ENCODE data around the gene NLN.
"Not testable (repeated sequence)": the region's sequence is repeated elsewhere in the genome, so short reads cannot be mapped to it uniquely, and the experiment has no call there.

NLN gene

DNA sequence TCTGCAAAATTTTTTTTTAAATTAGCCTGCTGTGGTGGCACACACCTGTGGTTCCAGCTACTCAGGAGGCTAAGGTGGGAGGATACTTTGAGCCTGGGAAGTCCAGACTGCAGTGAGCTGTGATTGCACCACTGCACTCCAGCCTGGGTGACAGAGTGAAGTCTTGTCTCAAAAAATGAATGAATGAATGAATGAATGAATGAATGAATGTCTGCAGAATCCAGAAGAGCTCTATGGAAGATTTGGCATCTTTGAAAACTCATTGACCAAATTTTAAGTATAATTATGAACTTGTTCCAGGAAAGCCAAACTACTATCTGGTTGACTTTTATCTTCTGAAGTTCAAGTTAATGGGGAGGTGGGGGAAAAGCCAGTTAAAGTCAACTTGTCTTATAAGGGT lies 110.1 kb downstream of the NLN start:
- DNase-seq (ENCODE audit: low read depth in 2 of 2), result no peak

DNA sequence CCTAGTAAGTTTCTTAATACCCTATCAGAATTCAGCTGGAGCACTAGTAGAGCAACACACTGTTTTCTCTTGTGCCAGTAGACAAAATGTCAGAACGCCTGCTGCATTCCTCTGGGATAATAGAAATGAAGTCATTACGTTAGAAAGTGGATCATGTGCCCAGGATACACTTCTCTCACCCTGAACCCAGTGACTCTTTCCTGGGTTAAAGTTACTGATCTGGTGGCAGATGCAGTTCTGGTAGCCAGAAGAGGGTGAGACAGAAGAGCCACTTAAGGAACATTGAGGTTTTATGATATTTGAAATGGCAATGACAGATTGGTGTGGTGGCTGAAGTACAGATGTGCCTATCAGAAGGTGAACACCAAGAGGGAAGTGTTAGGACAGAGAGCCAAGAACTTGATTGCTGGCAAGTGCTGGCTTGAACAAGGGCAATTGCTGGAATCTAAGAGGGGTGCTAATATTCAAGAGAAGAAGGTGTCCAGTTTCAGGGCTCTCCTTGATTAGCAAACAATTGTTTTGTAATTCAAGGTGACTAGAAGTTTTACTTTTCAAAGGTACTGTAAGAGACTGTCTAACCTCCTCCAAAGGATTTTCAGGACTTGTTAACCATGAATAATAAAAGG lies 110.7 kb downstream of the NLN start:
- DNase-seq (ENCODE audit: low read depth in 2 of 2), result no peak

DNA sequence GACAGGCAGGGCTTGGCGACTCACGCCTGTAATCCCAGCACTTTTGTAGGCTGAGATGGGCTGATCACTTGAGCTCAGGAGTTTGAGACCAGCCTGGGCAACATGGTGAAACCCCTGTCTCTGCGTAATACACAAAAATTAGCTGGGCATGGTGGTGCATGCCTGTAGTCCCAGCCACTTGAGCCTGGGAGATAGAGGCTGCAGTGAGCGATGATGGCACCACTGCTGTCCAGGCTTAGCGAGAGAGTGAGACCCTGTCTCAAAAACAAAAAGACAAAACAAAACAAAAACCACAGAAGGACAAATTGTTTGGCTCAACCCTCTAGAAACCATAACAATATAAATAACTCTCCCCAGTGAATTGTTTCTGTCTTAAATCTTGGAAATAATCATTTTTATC lies 111.8 kb downstream of the NLN start:
- DNase-seq (ENCODE audit: low read depth in 2 of 2), result no peak

DNA sequence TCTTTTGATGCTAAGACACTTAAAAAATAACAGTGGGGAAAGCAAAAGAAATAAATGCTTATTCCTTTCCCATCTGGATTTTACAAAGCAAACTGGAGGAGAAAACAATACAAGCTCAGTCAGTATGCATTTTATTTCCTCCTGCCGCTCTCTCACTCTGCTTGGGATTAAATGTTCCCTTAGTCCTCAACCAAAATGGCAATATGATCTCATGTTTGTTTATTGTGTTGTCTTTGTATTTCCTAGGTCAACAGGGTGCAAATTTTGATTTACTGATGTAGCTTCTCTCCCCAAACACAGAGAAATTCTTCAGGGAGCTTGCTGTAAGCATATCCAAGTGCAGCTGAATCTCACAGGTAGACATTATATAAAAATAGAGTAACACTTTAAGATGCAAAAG lies 112.3 kb downstream of the NLN start:
- DNase-seq (ENCODE audit: low read depth in 2 of 2), result no peak

DNA sequence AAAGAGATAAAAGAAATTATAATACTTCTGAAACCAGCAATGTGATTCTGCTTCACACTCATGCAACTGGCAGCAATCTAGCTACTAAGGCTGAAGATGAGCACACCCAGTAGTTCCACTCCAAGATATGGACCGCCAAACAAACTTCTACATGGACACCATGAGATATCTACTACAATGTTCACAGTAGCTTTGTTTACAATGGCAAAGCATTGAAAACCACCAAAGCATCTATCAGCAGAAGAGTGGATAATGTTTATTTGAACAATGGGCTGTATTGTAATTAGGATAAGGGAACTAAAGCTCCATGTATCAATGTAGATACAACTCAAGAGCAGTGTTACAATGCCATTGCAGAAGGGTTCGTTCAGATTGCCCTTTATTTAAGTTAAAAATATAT lies 113.2 kb downstream of the NLN start:
- DNase-seq (ENCODE audit: low read depth in 2 of 2), result no peak

DNA sequence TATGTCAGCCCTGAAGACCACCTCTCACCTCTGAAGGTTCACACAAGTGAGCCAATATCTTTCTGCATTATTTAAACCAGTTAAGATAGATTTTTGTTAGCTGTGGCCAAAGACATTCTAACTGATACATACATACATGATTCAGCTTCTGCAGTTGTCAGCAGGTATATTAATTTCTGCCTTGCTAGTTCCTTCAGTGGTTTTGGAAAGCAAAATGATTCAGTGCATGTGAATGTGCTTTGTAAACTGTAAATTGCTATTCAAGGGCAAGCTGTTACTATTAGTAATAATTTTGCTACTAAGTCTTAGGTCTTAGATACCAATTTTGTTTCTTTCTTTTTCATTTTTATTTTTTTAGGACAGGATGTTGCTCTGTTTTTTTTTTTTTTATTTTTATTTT lies 115.1 kb downstream of the NLN start:
- no peak for DNase-seq (ENCODE audit: low read depth in 2 of 2)

DNA sequence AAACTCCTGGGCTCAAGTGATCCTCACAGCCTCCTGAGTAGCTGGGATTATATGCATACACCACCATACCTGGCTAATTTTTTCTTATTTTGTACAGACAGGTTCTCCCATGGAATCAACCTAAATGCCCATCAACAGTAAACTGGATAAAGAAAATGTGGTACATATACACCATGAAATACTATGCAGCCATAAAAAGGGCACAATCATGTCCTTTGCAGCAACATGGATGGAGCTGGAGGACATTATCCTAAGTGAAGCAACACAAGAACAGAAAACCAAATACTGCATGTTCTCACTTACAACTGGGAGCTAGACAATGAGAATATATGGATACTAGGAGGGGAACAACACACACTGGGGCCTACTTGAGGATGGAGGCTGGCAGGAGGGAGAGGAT lies 117.2 kb downstream of the NLN start:
- not testable (repeated sequence) for DNase-seq (ENCODE audit: low read depth in 2 of 2)

DNA sequence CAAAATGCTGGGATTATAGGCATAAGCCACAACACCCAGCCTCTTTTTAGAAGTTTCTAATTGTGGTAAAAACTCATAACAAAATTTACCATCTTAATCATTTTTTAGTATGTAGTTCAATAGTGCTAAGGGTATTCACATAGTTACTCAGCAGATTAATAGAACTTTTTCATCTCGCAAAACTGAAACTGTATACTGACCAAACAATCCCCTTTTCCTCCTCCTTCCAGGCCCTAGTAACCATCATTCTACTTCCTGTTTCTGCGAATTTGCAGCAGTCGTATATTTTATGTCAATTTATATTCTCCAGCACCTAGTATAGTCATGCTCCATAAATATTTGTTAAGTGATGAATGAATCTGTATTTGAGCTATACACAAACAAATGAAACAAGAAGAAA lies 118.1 kb downstream of the NLN start:
- no peak for DNase-seq (ENCODE audit: low read depth in 2 of 2)

DNA sequence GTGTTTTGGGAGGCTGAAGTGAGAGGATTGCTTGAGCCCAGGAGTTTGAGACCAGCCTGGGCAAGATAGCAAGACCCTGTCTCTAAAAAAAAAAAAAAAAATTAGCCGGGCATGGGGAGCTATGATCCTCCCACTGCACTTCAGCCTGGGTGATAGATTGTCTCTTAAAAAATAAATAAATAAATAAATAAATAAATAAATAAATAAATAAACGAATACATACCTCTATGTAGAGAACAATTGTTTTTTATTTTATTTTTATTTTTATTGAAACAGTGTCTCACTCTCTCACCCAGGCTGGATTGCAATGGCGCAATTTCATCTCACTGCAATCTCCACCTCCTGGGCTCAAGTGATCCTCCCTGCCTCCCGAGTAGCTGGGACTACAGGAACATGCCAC lies 122.8 kb downstream of the NLN start:
- DNase-seq (ENCODE audit: low read depth in 2 of 2), result not testable (repeated sequence)

DNA sequence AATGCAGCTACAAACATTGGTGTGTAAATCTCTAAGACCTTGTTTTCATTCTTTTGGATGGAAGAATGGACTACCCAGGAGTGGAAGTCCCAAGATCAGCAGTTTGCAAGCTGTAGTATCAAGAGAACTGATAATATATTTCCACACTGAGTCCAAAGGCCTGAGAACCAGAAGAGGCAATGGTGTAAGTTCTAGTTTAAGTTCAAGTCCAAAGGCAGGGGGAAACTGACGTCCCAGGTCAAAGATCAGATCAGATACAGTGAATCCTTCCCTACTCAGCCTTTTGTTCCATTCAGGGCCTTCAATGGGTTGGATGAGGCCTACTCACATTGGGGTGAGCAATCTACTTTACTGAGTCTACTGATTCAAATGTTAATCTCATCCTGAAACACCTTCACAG lies 124.1 kb downstream of the NLN start:
- no peak for DNase-seq (ENCODE audit: low read depth in 2 of 2)

DNA sequence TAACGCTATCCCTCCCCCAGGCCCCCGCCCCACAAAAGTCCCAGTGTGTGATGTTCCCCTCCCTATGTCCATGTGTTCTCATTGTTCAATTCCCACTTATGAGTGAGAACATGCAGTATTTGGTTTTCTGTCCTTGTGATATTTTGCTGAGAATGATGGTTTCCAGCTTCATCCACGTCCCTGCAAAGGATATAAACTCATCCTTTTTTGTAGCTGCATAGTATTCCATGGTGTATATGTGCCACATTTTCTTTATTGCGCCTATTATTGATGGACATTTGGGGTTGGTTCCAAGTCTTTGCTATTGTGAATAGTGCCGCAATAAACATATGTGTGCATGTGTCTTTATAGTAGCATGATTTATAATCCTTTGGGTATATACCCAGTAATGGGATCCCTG lies 125.0 kb downstream of the NLN start:
- not testable (repeated sequence) for DNase-seq (ENCODE audit: low read depth in 2 of 2)

DNA sequence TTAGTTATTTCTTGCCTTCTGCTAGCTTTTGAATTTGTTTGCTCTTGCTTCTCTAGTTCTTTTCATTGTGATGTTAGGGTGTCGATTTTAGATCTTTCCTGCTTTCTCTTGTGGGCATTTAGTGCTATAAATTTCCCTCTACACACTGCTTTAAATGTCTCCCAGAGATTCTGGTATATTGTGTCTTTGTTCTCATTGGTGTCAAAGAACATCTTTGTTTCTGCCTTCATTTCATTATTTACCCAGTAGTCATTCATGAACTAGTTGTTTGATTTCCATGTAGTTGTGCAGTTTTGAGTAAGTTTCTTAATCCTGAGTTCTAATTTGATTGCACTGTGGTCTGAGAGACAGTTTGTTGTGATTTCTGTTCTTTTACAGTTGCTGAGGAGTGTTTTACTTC lies 127.9 kb downstream of the NLN start:
- DNase-seq (ENCODE audit: low read depth in 2 of 2), result not testable (repeated sequence)

DNA sequence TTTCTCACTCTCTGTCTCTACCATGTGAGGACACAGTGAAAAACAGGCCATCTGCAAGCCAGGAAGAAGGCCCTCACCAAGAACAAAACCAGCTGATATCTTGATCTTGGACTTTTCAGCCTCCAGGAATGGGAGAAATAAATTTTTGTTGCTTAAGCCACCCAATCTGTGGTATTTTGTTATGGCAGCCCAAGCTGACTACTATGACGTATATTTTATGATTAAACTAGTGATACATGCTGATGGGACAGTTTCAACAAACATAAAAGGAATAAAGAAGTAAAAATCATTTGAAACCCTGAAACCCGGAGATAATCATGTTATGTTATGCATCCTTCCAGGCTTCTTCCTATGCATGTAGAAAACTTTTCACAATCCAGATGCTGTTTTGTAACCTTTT lies 132.9 kb downstream of the NLN start:
- DNase-seq (ENCODE audit: low read depth in 2 of 2), result no peak

DNA sequence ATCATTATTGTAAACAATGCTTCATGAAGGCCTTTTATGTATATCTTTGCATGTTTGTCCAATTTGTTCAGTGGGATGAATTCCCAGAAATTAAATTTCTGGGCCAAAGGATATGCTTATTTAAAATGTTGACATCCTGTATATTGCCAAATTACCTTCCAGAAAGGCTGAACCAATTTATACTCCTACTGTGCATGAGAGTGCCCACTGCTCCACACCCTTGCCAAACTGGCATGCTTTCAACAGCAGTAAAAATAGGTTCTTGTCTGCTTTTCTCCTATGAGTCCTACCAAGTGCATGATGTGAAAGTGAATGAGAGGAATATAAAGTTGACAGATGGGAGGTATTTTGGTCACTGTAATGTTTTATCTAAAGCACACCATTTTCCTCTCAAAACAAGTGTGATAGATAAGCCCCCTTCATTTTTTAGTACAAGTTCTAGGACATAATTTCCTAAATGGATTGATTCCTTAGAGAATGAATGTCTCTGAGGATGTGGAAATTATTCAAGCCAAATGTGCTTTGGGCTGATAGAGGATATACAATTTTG lies 133.8 kb downstream of the NLN start:
- DNase-seq (ENCODE audit: low read depth in 2 of 2), result no peak

DNA sequence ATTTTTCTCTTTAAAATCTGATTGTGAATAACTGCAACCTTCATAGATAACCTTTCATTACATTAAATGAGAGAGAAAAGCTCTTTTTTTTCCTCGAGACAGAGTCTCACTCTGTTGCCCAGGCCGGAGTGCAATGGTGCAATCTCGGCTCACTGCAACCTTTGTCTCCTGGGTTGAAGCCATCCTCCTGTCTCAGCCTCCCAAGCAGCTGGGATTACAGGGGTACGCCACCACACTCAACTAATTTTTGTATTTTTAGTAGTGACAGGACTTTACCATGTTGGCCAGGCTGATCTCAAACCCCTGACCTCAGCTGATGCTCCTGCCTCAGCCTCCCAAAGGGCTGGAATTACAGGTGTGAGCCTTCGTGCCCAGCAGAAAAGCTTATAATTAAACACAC lies 134.5 kb downstream of the NLN start:
- no peak for DNase-seq (ENCODE audit: low read depth in 2 of 2)

DNA sequence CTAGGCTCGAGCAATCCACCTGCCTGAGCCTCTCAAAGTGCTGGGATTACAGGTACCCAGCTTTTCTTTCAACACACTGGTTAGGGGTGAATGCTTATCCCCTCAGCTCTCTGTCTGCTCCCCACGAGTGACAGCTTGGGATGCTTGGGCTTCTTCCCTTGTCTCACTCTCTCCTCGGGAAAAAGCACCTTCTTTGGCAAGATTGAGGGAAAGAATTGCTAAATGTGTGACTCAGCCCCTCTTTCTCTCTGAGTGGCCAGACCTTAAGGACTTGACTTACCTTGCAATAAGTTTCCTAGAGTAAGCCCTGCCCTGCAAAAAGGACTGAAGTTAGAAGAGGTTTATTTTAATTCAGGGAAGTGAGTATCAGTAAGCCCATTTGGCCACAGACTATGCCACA lies 136.3 kb downstream of the NLN start:
- DNase-seq (ENCODE audit: low read depth in 2 of 2), result no peak

DNA sequence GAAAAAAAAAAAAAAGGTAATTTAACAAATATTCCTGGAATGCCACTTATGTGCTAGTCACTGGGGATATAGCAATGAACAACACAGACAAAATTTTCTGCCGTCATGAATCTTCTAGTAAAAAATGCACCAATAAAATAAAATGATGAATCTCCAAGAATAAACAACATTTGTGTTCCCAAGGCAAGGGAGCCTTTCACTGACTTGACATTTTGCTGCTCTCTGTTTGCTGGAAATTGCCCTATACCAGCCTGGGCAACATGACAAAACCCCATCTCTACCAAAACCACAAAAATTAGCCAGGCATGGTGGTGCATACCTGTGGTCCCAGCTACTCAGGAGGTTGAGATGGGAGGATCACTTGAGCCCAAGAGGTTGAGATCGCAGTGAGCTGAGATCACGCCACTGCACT lies 139.8 kb downstream of the NLN start:
- no peak for DNase-seq (ENCODE audit: low read depth in 2 of 2)

DNA sequence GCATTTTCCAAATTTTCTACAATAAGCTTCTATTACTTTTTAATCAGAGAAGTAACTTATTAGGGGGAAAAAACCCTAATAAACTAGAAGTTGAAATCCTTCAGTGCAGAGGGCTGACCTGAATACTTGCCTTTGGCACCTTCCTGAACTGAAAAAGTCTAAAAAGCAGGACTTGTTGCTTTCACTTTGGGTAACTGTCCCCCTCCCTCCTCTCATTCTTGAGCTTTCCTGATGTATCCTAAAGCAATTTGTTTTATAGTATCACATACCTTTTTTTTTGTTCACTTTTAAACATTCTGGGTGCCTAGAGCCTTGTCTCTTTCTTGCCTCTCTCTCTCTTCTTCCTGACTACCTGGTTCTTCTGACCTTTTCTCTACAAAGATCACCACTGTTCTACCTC lies 140.4 kb downstream of the NLN start:
- no peak for DNase-seq (ENCODE audit: low read depth in 2 of 2)

DNA sequence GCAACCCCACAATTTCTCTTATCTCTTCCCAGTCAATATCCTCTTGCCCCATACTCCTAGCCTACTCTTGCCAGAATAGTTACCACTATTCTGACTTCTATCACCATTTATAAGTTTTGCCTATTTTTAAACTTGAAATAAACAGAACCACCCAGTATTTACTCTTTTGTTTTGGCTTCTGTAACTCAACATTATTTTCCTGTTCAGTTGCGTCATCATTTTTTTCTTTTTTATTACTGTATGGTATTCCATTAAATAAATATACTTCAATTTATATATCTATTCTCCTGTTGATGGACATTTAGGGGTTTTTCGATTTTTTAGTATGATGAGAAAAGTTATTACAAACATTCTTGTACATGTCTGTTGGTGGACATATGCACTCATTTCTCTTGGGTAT lies 141.7 kb downstream of the NLN start:
- DNase-seq (ENCODE audit: low read depth in 2 of 2), result no peak

DNA sequence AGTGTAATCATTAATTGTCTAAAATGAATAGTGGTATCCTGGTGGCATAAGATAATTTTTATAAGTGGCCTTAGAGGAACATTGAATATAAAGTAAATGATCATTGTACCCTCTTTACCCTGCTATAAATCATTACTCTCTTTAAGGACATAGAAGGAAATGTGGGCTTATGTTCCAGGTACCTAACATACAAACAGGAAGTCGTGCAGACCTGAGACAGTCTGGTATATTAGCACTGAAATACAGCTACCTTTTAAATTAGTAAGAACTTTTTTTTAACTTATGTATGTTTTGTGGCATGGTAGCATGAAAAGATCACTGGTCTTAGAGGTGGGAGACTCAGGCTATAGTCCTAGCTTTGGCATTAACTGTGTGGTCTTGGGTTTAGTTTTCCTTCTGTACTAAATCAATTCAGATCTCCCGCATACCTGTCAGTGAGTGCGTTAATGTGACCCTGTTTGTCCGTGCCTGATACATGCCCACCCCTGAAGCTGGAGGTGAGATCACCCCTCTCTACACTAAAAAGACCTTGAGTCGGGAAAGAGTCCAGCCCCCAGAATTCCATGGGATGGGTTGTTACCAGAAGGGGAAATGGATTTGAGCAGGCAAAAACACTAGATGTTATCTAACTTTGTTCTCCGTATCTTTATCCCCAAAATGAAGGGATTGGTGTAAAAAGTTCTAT lies 145.0 kb downstream of the NLN start:
- DNase-seq (ENCODE audit: low read depth in 2 of 2), result no peak

DNA sequence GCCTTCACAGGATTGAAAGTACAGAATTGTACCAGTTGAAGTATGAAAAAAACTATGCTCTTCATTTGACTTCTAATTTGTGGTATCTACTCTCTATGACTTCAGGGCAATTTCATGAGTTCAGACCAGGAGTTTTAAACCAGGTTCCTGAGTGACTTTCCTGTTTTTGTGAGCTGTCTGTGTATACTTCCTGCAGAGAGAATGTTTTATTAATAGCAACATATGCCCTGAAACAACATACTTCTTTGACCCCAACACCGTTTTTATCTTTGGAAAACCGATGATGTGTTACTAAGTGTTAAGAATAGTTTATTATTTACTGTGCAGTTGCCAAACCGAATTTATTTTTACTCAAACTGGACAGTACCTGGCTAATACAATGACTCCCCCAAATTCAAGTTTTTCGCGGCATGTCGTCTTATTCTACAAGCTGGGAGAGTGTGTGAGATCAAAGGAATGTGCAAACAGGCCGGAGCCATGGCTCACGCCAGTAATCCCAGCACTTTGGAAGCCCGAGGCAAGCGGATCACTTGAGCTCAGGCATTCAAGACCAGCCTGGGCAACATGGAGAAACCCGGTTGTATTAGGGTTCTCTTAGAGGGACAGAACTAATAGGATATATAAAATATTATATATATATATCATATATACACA lies 145.7 kb downstream of the NLN start:
- DNase-seq (ENCODE audit: low read depth in 2 of 2), result no peak

DNA sequence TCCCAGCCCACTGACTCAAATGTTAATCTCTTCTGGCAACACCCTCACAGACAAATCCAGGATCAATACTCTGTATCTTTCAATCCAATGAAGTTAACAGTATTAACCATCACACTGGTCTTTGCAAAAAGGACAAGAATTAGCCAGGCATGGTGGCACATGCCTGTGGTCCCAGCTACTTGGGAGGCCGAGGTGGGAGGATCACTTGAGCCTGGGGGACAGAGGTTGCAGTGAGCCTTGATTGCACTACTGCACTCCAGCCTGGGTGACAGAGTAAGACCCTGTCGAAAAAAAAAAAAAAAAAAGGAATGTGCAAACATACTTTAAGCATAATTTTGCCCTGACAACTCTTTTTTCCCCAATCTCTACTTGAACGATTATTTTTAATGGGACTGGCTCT lies 146.5 kb downstream of the NLN start:
- no peak for DNase-seq (ENCODE audit: low read depth in 2 of 2)

DNA sequence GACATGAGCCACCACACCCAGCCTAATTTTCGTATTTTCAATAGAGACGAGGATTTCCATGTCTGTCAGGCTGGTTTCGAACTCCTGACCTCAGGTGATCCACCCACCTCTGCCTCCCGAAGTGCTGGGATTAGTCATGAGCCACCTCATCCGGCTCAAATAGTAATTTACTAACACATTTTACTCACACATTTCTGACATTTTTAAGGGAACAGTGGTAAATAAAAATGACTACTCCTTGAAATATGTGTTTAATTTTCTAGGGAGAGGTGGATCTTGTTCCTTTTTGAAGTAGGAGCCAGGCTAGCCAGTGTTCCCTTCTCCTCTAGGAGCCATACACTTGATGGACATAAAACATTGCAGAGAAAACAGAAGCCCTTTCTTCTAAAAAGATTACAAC lies 149.2 kb downstream of the NLN start:
- DNase-seq (ENCODE audit: low read depth in 2 of 2), result no peak

Data from stimulated activated CD8-positive, alpha-beta memory T cell treated with anti-CD3 and anti-CD28 coated beads, Interleukin-7, amount 100 ng/mL, for 1 hour (primary cell).